GM12891 (cell line): ENCODE results near the gene PTX3.

Source experiments
- PAX5 ChIP-seq: IDR thresholded peaks from 2 replicates; pipeline ENCODE4 v1.6.1; 2011; ENCODE audit warnings: low read length, moderate library complexity, mild to moderate bottlenecking; ENCODE audit not compliant: insufficient read depth, severe bottlenecking
- POLR2A ChIP-seq: IDR thresholded peaks from 2 replicates; pipeline ENCODE4 v1.6.1; 2011; ENCODE audit warnings: low read depth, low read length, control low read depth
- POLR2AphosphoS5 ChIP-seq: IDR thresholded peaks from 2 replicates; pipeline ENCODE4 v1.6.1; 2011; ENCODE audit warnings: low read depth, low read length, control low read depth
- TAF1 ChIP-seq: IDR thresholded peaks from 2 replicates; pipeline ENCODE4 v1.6.1; 2011; ENCODE audit warnings: low read depth, low read length, control low read depth

- TF ChIP-seq POLR2A (no peak), POLR2AphosphoS5 (no peak), TAF1 (no peak), PAX5 (no peak)
Observed at GRCh38 chr3:157465741-157466140, 29.1 kb downstream of the PTX3 start.
